Thyroid gland (tissue), 4 donors: ENCODE data around the gene ST3GAL2. TPM values are rescaled to one million over a fixed set of nuclear protein-coding genes. Genes with fewer than 3 reads are reported as not detected.
"Not testable (repeated sequence)": the region's sequence is repeated elsewhere in the genome, so short reads cannot be mapped to it uniquely, and the experiment has no call there.

Experiments used
- DNase-seq, 2 donors: peaks; one replicate each; pipeline ENCODE4 v3.0.0-alpha.2; 2019
- H3K27ac ChIP-seq, 3 donors: fragments of 200-600 bp; sonication (generic); 1 replicate in 2 of 3; 2 replicates in 1 of 3; pipeline ENCODE4 v1.5.1; 2016 to 2019; ENCODE audit warnings: mild to moderate bottlenecking in 1 of 3, moderate library complexity in 1 of 3
- H3K27me3 ChIP-seq: fragments of 200-600 bp; sonication (generic); one replicate; pipeline ENCODE4 v1.5.1; 2019
- H3K36me3 ChIP-seq, 2 donors: fragments of 200-600 bp; sonication (generic); one replicate each; pipeline ENCODE4 v1.5.1; 2016 to 2019
- H3K4me1 ChIP-seq, 2 donors: fragments of 200-600 bp; sonication (generic); one replicate each; pipeline ENCODE4 v1.5.1; 2017 to 2019
- H3K4me3 ChIP-seq, 3 donors: fragments of 200-600 bp; sonication (generic); replicated peaks in 1 of 3; 1 replicate in 2 of 3; 2 replicates in 1 of 3; pipeline ENCODE4 v1.5.1; 2016; ENCODE audit warnings: mild to moderate bottlenecking in 1 of 3
- H3K9me3 ChIP-seq: fragments of 200-600 bp; sonication (generic); one replicate; pipeline ENCODE4 v1.5.1; 2017
- CTCF ChIP-seq, 6 experiments: fragments of 200-600 bp in 3 of 6; fragments of 450-650 bp in 3 of 6; sonication (generic) in 3 of 6; IDR thresholded peaks; one replicate each; pipeline ENCODE4 v1.5.1; 2016 to 2019; ENCODE audit warnings: antibody characterized with exemption in 6 of 6, mild to moderate bottlenecking in 2 of 6, inconsistent platforms in 1 of 6, moderate library complexity in 1 of 6
- POLR2A ChIP-seq, 2 donors: fragments of 450-650 bp; IDR thresholded peaks; one replicate each; pipeline ENCODE4 v1.6.1; 2017; ENCODE audit warnings: antibody characterized with exemption in 2 of 2, mild to moderate bottlenecking in 2 of 2, moderate library complexity in 1 of 2
- WGBS, 2 donors: methylation state at CpG; one replicate each; pipeline ENCODE4 v1.1.5; 2017; 5-methylcytosine and 5-hydroxymethylcytosine counted together
- intact Hi-C: fragments of 100-400 bp; cut with DNase I; formaldehyde crosslinking; loops from one replicate; pipeline ENCODE4 v1.15.1; 2023
- total RNA-seq, 4 donors: library from RNA; depleted of rRNA; stranded (reverse); fragments of >200 nt; gene quantifications; one replicate each; pipeline ENCODE4 v1.2.3, GENCODE V29; 2016

The ST3GAL2 gene
- total RNA-seq, 4 donors from 2014 or later, result 11.2 to 17.4 (median 11.8) TPM

DNA sequence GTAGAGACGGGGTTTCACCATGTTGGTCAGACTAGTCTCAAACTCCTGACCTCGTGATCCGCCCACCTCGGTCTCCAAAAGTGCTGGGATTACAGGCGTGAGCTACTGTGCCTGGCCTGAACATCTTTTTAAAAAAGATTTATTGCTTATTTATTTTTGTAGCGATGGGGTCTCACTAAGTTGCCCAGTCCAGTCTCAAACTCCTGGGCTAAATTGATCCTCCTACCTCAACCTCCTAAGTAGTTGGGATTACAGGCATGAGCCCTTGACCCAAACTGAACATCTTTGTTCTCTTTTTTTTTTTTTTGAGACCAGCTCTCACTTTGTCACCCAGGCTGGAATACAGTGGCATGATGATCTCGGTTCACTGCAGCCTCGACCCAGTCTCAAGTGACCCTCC, 64.7 kb downstream of the ST3GAL2 start:
- 93 to 96% methylated on average over 8 of the region's 8 CpGs for WGBS, 2 donors
- H3K4me1 ChIP-seq, result no peaks in the 10 kb centered on the region
- H3K27me3 ChIP-seq, result no peaks in the 10 kb centered on the region
- H3K4me3 ChIP-seq, result no peak overlapping the region
- DNase-seq, result no peak
- no peaks in the 10 kb centered on the region for H3K9me3 ChIP-seq
- intact Hi-C loops, result no loop called here
- no peak for TF ChIP-seq CTCF (IDR thresholded peaks at IDR 0.05)
- no peak for TF ChIP-seq POLR2A (IDR thresholded peaks at IDR 0.05)
- peaks cover 31 to 56% of the 10 kb centered on the region in 2 donors for H3K36me3 ChIP-seq
- H3K27ac ChIP-seq, result no peak overlapping the region

- H3K4me3 ChIP-seq, result no peak overlapping the region
- 97% methylated on average over 22 of the region's 22 CpGs for WGBS, 2 donors
- H3K9me3 ChIP-seq, result no peaks in the 10 kb centered on the region
- TF ChIP-seq CTCF (IDR thresholded peaks at IDR 0.05), result no peak
- no peak for TF ChIP-seq POLR2A (IDR thresholded peaks at IDR 0.05)
- intact Hi-C loops, result no loop called here
- H3K27me3 ChIP-seq, result no peaks in the 10 kb centered on the region
- H3K4me1 ChIP-seq, result no peaks in the 10 kb centered on the region
- no peak overlapping the region for H3K27ac ChIP-seq
- H3K36me3 ChIP-seq, result peaks cover 31 to 57% of the 10 kb centered on the region in 2 donors
- no peak for DNase-seq
Measured at GRCh38 chr16:70372921-70373728, 65.8 kb downstream of the ST3GAL2 start.

- no peak overlapping the region for H3K27ac ChIP-seq
- 91 to 95% methylated on average over 10 of the region's 10 CpGs for WGBS, 2 donors
- H3K4me3 ChIP-seq, result no peak overlapping the region
- no peaks in the 10 kb centered on the region for H3K9me3 ChIP-seq
- intact Hi-C loops, result no loop called here
- TF ChIP-seq POLR2A (IDR thresholded peaks at IDR 0.05), result no peak
- no peak for TF ChIP-seq CTCF (IDR thresholded peaks at IDR 0.05)
- H3K4me1 ChIP-seq, result no peaks in the 10 kb centered on the region
- H3K36me3 ChIP-seq, result peaks cover 38 to 73% of the 10 kb centered on the region in 2 donors
- H3K27me3 ChIP-seq, result no peaks in the 10 kb centered on the region
- no peak for DNase-seq
Measured at GRCh38 chr16:70370924-70371323, 68.0 kb downstream of the ST3GAL2 start.

GRCh38 chr16:70370145-70370544, 68.8 kb downstream of the ST3GAL2 start:
- WGBS, 2 donors, result 63 to 65% methylated on average over 10 of the region's 10 CpGs
- H3K4me1 ChIP-seq, H3K4me3 ChIP-seq, H3K9me3 ChIP-seq, H3K27me3 ChIP-seq, H3K27ac ChIP-seq, intact Hi-C loops: not testable (repeated sequence)
- peaks cover 41 to 76% of the 10 kb centered on the region in 2 donors for H3K36me3 ChIP-seq
- DNase-seq, result peak in 1 of 2 donors; percentile 30
- peak in 5 of 6 experiments; percentile 15 to 63 (median 44) for TF ChIP-seq CTCF (IDR thresholded peaks at IDR 0.05)

- WGBS, 2 donors, result 88 to 96% methylated on average over 5 of the region's 5 CpGs
- H3K36me3 ChIP-seq, result peaks cover 75 to 86% of the 10 kb centered on the region in 2 donors
- TF ChIP-seq POLR2A (IDR thresholded peaks at IDR 0.05) (no peak), CTCF (IDR thresholded peaks at IDR 0.05) (no peak)
- H3K4me1 ChIP-seq, result no peaks in the 10 kb centered on the region
- no peaks in the 10 kb centered on the region for H3K9me3 ChIP-seq
- intact Hi-C loops, result no loop called here
- no peak overlapping the region for H3K4me3 ChIP-seq
- H3K27ac ChIP-seq, result no peak overlapping the region
- DNase-seq, result no peak
- H3K27me3 ChIP-seq, result no peaks in the 10 kb centered on the region
Measured at GRCh38 chr16:70364399-70364798, 74.5 kb downstream of the ST3GAL2 start.
